GM21367 (cell line): ENCODE measurements around the gene TSPAN12.
"Not testable (repeated sequence)": the region's sequence is repeated elsewhere in the genome, so short reads cannot be mapped to it uniquely, and the experiment has no call there.

Experiments
- ATAC-seq: cut with Tn5 transposase; IDR thresholded peaks from one replicate; pipeline ENCODE4 v1.9.1; 2021; ENCODE audit not compliant: unreplicated experiment

Gene TSPAN12

GRCh38 chr7:120807390-120807789 is 50.6 kb downstream of the TSPAN12 start:
- no peak for ATAC-seq

DNA sequence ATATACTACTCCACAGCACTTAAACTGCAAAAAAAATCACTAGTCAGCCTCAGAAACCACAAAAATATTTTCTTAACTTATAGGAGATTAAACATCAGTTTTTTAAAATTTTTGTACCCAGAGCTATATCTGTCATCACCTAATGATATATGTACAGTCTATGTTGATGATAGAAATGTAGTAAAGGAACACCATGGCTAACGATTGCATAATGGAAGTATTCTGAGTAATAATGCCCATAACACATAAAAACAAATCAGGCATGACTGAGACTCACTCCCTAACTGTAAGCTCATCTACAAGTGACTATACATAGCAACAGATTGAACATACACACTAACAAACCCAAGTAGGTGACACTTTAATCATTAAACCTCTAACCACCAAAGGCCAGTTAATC is 51.3 kb downstream of the TSPAN12 start:
- ATAC-seq: no peak

GRCh38 chr7:120805636-120806388 is 52.1 kb downstream of the TSPAN12 start:
- ATAC-seq: peak; percentile 81

- ATAC-seq: no peak
Observed at GRCh38 chr7:120802751-120803150, 55.2 kb downstream of the TSPAN12 start.

GRCh38 chr7:120799813-120800475 is 58.0 kb downstream of the TSPAN12 start:
- no peak for ATAC-seq

DNA sequence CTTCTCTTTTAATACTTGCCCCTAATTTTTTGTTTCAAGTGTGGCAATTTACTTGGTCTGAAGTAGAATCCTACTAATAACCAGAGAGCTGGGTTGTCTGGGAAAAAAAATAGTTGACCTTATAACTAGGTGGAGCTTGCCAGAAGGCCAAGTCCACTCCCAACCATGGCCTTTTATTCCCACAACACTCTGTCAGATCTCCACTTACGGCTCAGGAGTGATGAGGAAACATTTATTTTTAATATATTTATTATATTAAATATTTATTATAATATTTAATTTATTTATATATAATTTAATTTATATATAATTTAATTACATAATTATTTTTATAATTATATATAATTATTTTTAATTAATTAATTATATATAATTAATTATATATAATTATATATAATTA is 58.8 kb downstream of the TSPAN12 start:
- no peak for ATAC-seq

DNA sequence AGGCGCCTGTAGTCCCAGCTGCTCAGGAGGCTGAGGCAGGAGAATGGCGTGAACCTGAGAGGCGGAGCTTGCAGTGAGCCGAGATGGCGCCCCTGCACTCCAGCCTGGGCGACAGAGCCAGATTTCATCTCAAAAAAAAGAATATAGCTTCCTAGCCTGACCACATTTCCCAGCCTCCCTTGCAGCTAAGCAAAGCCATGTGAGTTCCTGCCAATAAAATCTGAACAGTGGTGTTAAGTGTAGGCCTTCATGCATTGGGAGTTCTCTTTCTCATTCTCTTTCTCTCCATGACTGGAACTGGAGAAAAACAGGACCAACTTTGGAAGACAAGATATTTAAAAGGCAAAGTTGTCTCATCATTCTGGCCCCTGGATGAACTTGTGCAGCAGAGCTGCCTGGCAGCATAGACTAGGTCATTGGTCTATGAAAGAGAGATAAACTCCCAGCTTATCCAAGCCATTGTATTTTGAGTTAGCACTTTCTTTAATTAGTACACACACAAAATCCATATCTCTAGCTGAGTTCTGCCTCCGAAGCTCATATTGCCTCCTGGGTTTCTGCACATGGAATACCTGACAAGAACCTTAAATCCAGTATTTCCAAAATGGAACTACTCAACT is 60.8 kb downstream of the TSPAN12 start:
- no peak for ATAC-seq

DNA sequence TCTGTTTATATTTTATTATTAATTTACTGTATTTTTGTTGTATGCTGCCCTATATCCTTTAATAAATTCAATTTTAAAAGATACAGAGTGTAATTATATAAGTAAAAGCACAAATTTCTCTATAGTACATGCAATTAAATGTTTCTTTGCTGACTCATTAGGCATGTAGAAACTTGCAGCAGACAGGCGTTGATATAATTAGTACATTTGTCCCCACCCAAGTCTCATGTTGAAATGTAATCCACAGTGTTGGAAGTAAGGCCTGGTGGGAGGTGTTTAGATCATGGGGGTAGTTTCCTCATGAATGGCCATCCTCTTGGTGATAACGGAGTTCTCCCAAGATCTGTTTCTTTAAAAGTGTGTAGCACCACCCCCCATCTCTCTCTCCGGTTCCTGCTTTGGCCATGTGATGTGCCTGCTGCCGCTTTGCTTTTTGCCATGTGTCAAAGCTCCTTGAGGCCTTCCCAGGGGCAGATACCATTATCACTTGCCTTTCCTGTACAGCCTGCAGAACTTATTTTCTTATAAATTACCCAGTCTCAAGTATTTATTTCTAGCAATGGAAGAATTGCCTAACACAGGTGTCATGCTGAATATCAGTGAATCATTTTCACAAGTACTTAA is 63.7 kb downstream of the TSPAN12 start:
- no peak for ATAC-seq

DNA sequence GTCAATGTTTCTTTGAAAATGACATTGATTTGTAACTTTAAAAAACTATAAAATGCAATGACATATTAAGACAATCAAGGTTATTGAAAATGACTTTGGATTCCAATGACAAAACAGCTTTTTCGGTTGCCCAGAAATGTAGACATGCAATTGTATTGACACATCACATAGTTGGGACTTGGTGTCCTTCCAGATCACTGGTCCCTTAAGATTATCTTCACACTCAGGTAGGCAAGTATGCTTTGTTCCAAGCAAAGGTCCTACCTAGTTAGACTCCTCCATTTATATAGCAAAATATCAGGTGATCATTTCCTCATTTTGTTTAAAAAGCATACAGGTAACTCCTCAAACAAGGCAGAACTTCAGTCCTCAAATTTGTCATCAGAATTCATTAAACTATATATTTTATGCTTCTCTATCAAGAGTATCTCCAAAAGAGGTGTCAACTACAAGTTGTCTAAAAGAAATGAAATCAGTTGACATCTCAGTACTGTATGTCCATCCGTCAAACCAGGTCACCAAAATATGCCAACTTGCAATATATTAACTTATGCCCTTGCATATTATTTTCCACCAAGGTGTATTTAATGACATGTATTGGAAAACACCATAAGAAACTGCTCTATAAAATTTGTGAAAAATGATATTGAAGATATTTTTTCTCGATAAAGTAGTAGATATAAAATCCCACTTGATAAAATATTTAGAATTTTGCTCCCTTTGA is 64.6 kb downstream of the TSPAN12 start:
- no peak for ATAC-seq

DNA sequence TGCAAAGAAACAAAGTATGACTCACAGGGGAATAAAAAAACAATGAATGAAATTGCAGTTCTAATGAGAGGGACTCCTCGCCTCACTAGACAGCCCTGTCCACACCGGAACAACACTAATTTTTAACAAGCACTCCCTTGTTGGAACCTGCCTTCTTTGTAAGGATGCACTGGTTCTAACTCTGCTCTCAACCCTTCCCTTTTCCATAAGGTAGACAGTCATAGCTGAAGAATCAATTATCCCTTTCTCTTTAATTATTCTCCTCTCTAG is 65.1 kb downstream of the TSPAN12 start:
- no peak for ATAC-seq

DNA sequence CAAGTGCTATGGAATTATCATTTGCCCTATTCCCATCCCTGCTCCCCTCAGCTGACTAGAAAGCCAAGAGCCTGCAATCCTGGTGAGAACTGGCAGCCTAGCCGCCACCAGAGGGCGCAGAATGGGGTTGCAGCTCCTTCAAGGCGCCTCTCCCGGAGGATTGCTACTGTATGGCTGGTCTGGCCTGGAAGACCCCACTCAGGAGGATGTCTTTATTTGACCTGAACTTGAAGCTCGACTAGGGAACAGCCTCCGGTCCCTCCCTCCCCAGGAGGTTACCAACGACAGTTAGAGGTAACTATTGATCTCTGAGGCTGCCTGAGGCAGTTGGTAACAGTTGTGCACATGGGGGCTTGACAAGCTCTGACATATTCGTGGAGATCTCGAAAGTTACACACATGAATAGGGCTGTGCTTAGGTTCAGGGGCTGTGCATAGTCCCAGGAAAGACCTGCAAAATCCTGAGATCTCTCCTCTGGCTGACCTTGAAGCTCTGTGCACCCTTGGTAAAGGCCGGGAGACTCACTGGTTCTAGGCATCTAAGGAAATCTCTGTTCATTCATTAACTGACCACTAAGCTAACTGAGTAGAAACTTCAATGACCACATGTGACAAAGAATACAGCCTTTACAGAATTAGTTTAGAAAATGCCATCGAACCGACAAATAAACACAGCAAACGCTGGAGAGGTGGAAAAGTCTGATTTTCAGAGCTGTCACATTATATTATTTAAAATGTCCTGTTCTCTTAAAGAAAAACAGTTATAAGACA is 65.7 kb downstream of the TSPAN12 start:
- peak; percentile 95 for ATAC-seq

- ATAC-seq: no peak
Observed at GRCh38 chr7:120785095-120785494, 72.8 kb downstream of the TSPAN12 start.

DNA sequence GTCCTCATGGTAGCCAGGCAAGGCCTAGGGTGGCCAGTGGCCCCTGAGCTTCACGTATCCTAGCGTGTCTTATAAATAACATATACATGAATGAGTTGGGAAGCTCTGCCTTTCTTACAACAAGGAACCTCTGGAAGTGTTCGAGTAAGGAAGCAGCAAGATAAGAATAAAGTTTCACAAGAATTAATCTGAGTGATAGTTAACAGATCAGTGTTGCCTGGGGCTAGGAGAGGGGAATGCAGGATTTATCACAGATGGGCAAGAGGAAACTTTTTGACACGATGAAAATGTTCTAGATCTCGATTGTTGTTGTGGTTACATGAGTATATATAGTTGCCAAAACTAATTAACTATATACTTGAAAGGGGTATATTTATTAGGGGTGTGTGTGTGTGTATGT is 74.2 kb downstream of the TSPAN12 start:
- ATAC-seq: no peak

- ATAC-seq: no peak
Observed at GRCh38 chr7:120783273-120783672, 74.7 kb downstream of the TSPAN12 start.

GRCh38 chr7:120781924-120782323 is 76.0 kb downstream of the TSPAN12 start:
- ATAC-seq: not testable (repeated sequence)

DNA sequence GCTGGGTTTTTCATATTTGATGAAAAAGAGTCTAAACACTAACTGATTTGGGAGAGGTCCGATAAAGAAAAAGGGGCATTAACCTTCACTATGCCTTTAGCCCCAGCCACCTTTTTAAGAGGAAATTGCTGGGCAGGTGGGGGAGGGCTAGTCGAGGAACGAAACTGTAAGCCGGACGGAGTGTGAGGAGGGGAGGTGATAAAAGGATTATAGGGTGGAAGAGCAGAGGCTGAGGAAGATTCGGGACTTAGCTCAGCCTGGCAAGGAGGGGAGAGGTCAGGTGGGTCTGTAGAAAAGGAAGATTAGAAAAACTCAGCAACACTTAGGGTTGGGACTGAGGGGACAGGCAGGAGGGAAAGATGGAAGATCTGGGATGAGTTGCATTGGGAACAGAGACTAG is 77.0 kb downstream of the TSPAN12 start:
- no peak for ATAC-seq

GRCh38 chr7:120780451-120780850 is 77.5 kb downstream of the TSPAN12 start:
- not testable (repeated sequence) for ATAC-seq

- ATAC-seq: not testable (repeated sequence)
Observed at GRCh38 chr7:120779078-120779477, 78.9 kb downstream of the TSPAN12 start.

DNA sequence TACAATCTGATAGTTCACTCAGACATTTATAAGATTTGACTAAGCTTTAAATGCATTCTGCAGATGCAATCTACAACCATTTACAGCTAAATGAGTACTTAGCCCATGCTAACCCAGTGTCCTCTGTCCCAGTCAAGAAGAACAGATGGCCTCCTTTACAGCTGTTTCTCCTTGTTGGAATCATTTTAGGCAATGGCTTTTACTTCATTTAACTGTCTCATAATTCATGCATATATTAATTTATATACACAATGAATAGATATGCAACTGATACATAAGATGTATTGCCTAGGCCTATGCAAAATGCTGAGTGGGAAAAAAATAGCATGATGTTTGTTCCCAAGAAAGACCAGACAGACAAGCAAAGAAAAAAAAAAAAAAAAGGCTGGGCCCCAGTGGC is 82.2 kb downstream of the TSPAN12 start:
- no peak for ATAC-seq

DNA sequence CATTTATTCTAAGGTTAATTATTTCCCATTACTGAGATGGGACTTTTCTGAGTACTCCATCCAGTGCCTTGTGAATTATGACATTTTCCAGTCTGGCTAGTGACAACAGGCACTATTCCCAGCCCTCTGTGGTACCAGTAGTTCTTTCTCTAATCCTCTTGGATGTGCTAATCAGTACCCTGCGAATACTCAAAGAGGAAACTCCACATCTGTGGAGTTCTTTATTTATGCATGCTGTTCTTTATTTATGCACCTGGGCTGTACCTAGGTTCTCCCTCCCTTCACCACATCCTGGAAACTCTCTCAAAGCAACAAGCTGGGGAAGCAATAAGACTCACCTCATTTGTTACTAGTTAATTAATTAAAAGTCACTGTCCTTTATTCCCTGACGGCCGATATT is 83.5 kb downstream of the TSPAN12 start:
- no peak for ATAC-seq

DNA sequence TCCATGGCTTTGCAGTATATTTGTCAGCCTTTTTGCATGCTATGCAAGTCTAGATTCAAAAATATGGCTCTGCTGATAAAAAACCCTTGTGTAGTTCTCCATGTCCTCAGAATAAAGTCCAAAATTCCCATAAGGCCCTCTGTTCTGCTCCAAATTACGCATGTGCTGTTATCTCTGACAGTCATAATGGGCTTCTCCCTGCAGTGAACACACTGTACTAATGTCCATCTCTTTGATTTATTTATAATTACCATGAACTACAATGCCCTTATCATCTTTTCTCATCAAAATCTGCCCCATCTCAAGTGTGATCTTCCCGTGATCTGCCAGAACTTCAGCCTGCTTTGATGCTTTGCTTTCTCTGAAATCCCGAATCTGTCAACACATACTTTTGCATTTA is 87.7 kb downstream of the TSPAN12 start:
- ATAC-seq: no peak
